Measurements from ENCODE around the gene ATG2B. TPM values are rescaled to one million over a fixed set of nuclear protein-coding genes. Genes with fewer than 3 reads are reported as not detected.

ATG2B gene
- total RNA-seq, 1 experiment from 2014 or later: 60.8 TPM

DNA sequence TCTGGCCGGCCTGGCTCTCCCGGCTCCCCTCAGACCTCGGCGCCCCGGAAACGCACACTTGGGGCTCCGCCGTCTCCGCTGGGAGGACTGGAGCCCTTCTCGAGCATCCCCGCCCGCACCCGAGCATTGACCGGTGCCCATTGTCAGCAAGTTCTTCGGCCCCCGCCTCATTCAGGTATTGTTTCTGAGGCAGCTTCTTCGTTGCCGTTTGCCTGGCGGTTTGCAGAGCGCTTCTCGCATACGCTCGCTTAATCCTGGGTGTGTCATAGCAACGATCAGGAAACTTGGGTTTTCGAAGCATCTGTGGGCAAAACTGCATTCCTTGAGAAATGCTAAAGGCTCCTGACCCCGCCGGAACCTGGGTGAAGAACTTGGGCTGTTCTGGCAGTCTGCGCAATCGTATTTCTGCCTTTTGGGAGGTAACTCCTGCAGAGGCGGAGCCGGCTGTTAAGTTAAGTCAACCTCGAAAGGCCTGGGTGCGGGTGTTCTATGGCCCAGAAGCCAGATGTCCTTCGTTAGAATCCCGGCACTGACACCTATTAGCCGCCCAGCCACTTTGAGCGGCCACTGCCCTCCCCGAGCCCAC lies 703 bp upstream of the ATG2B start:
- Histone ChIP-seq H3K9me3 (ENCODE audit: low read length) (no peaks in the 10 kb centered on the region), H3K27me3 (ENCODE audit: low read length) (no peaks in the 10 kb centered on the region), H3K36me3 (ENCODE audit: insufficient read depth, low read length) (peaks cover 5% of the 10 kb centered on the region; the same call in 1 of the 2 replicates), H3K9me2 (replicated peaks; ENCODE audit: insufficient read depth, low read length) (no peaks in the 10 kb centered on the region), H3K4me2 (ENCODE audit: low read depth, low read length, poor library complexity, severe bottlenecking) (peak overlapping the region; percentile 78), H3K4me3 (ENCODE audit: low read length) (peak overlapping the region; percentile 72), H3K4me1 (ENCODE audit: low read length) (peaks cover 35% of the 10 kb centered on the region), H2AFZ (ENCODE audit: low read length) (peak overlapping the region; percentile 19; the same call in 1 of the 2 replicates), H3K9ac (ENCODE audit: low read length) (peak overlapping the region; percentile 83), H3K79me2 (ENCODE audit: low read length) (peaks cover 94% of the 10 kb centered on the region), H4K20me1 (ENCODE audit: insufficient read depth, low read depth, low read length) (peaks cover 10% of the 10 kb centered on the region), H3K27ac (ENCODE audit: low read length) (peak overlapping the region; percentile 49)
- DNase-seq: peak; percentile 89

- Histone ChIP-seq H3K4me1 (ENCODE audit: low read length) (peaks cover 35% of the 10 kb centered on the region), H3K27me3 (ENCODE audit: low read length) (no peaks in the 10 kb centered on the region), H4K20me1 (ENCODE audit: insufficient read depth, low read depth, low read length) (peaks cover 10% of the 10 kb centered on the region), H3K9ac (ENCODE audit: low read length) (peak overlapping the region; percentile 87), H3K36me3 (ENCODE audit: insufficient read depth, low read length) (peaks cover 5% of the 10 kb centered on the region; the same call in 1 of the 2 replicates), H3K4me3 (ENCODE audit: low read length) (peak overlapping the region; percentile 72), H3K79me2 (ENCODE audit: low read length) (peaks cover 94% of the 10 kb centered on the region), H2AFZ (ENCODE audit: low read length) (peak overlapping the region; percentile 70), H3K9me2 (replicated peaks; ENCODE audit: insufficient read depth, low read length) (no peaks in the 10 kb centered on the region), H3K9me3 (ENCODE audit: low read length) (no peaks in the 10 kb centered on the region), H3K27ac (ENCODE audit: low read length) (peak overlapping the region; percentile 55), H3K4me2 (ENCODE audit: low read depth, low read length, poor library complexity, severe bottlenecking) (peak overlapping the region; percentile 88)
- peak; percentile 94 for DNase-seq
These were observed 823 bp downstream of the ATG2B start for GRCh38 chr14:96362071-96362964.

GRCh38 chr14:96359959-96360358 lies 3.2 kb downstream of the ATG2B start:
- Histone ChIP-seq H3K79me2 (ENCODE audit: low read length) (peaks cover 96% of the 10 kb centered on the region), H3K9me3 (ENCODE audit: low read length) (no peaks in the 10 kb centered on the region), H3K9me2 (replicated peaks; ENCODE audit: insufficient read depth, low read length) (no peaks in the 10 kb centered on the region), H3K4me2 (ENCODE audit: low read depth, low read length, poor library complexity, severe bottlenecking) (peak overlapping the region; percentile 88), H3K4me3 (ENCODE audit: low read length) (peak overlapping the region; percentile 72), H4K20me1 (ENCODE audit: insufficient read depth, low read depth, low read length) (peaks cover 8% of the 10 kb centered on the region), H3K27me3 (ENCODE audit: low read length) (no peaks in the 10 kb centered on the region), H3K4me1 (ENCODE audit: low read length) (peaks cover 33% of the 10 kb centered on the region), H3K9ac (ENCODE audit: low read length) (no peak overlapping the region), H3K36me3 (ENCODE audit: insufficient read depth, low read length) (peaks cover 11% of the 10 kb centered on the region; the same call in 1 of the 2 replicates), H2AFZ (ENCODE audit: low read length) (no peak overlapping the region), H3K27ac (ENCODE audit: low read length) (0 out of 2 replicates have a peak overlapping the region, but pooled peaks have one; percentile 2)
- no peak for DNase-seq

GRCh38 chr14:96357216-96357615 lies 5.9 kb downstream of the ATG2B start:
- no peaks in the 10 kb centered on the region; the same call in 1 of the 2 replicates for H3K9me3 ChIP-seq (ENCODE audit: low read length)
- no peak overlapping the region for H2AFZ ChIP-seq (ENCODE audit: low read length)
- H3K4me2 ChIP-seq (ENCODE audit: low read depth, low read length, poor library complexity, severe bottlenecking): no peak overlapping the region

DNA sequence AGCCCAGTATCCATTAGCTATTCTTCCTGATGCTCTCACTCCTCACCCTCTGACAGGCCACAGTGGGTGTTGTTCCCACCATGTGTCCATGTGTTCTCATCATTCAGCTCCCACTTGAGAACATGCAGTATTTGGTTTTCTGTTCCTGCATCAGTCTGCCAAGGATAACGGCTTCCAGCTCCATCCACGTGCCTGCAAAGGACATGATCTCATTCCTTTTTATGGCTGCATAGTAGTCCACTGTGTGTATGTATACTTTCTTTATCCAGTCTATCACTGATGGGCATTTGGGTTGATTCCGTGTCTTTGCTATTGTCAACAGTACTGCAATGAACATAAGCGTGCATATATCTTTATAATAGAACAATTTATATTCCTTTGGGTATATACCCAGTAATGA lies 8.9 kb downstream of the ATG2B start:
- Histone ChIP-seq H3K4me1 (ENCODE audit: low read length) (peaks cover 10% of the 10 kb centered on the region; the same call in 1 of the 2 replicates), H3K79me2 (ENCODE audit: low read length) (peaks cover 93% of the 10 kb centered on the region), H4K20me1 (ENCODE audit: insufficient read depth, low read depth, low read length) (no peaks in the 10 kb centered on the region), H3K9me2 (replicated peaks; ENCODE audit: insufficient read depth, low read length) (no peaks in the 10 kb centered on the region), H3K4me2 (ENCODE audit: low read depth, low read length, poor library complexity, severe bottlenecking) (no peak overlapping the region), H3K27ac (ENCODE audit: low read length) (no peak overlapping the region), H3K4me3 (ENCODE audit: low read length) (no peak overlapping the region), H3K27me3 (ENCODE audit: low read length) (no peaks in the 10 kb centered on the region), H3K9ac (ENCODE audit: low read length) (no peak overlapping the region), H3K36me3 (ENCODE audit: insufficient read depth, low read length) (peaks cover 8% of the 10 kb centered on the region; the same call in 1 of the 2 replicates), H3K9me3 (ENCODE audit: low read length) (no peaks in the 10 kb centered on the region; the same call in 1 of the 2 replicates), H2AFZ (ENCODE audit: low read length) (no peak overlapping the region)
- DNase-seq: no peak

More at GRCh38 chr14:96357216-96357615, 5.9 kb downstream of the ATG2B start:
- no peak overlapping the region for H3K4me3 ChIP-seq (ENCODE audit: low read length)
- no peaks in the 10 kb centered on the region for H4K20me1 ChIP-seq (ENCODE audit: insufficient read depth, low read depth, low read length)
- peaks cover 8% of the 10 kb centered on the region; the same call in 1 of the 2 replicates for H3K36me3 ChIP-seq (ENCODE audit: insufficient read depth, low read length)
- H3K4me1 ChIP-seq (ENCODE audit: low read length): peaks cover 25% of the 10 kb centered on the region
- H3K27ac ChIP-seq (ENCODE audit: low read length): no peak overlapping the region
- H3K9ac ChIP-seq (ENCODE audit: low read length): no peak overlapping the region
- DNase-seq: no peak
- H3K27me3 ChIP-seq (ENCODE audit: low read length): no peaks in the 10 kb centered on the region
- H3K9me2 ChIP-seq (replicated peaks; ENCODE audit: insufficient read depth, low read length): no peaks in the 10 kb centered on the region
- peaks cover 94% of the 10 kb centered on the region for H3K79me2 ChIP-seq (ENCODE audit: low read length)

- no peak overlapping the region for H3K27ac ChIP-seq (ENCODE audit: low read length)
- H3K79me2 ChIP-seq (ENCODE audit: low read length): peaks cover 93% of the 10 kb centered on the region
- H3K4me3 ChIP-seq (ENCODE audit: low read length): no peak overlapping the region
- DNase-seq: no peak
- H3K9me3 ChIP-seq (ENCODE audit: low read length): no peaks in the 10 kb centered on the region; the same call in 1 of the 2 replicates
- no peaks in the 10 kb centered on the region for H4K20me1 ChIP-seq (ENCODE audit: insufficient read depth, low read depth, low read length)
- peaks cover 11% of the 10 kb centered on the region; the same call in 1 of the 2 replicates for H3K4me1 ChIP-seq (ENCODE audit: low read length)
- H3K4me2 ChIP-seq (ENCODE audit: low read depth, low read length, poor library complexity, severe bottlenecking): no peak overlapping the region
- no peaks in the 10 kb centered on the region for H3K9me2 ChIP-seq (replicated peaks; ENCODE audit: insufficient read depth, low read length)
- no peak overlapping the region for H3K9ac ChIP-seq (ENCODE audit: low read length)
- peaks cover 8% of the 10 kb centered on the region; the same call in 1 of the 2 replicates for H3K36me3 ChIP-seq (ENCODE audit: insufficient read depth, low read length)
- no peak overlapping the region for H2AFZ ChIP-seq (ENCODE audit: low read length)
- no peaks in the 10 kb centered on the region for H3K27me3 ChIP-seq (ENCODE audit: low read length)
These were observed 10.4 kb downstream of the ATG2B start for GRCh38 chr14:96352708-96353107.

- H3K4me3 ChIP-seq (ENCODE audit: low read length): no peak overlapping the region
- H2AFZ ChIP-seq (ENCODE audit: low read length): no peak overlapping the region
- peaks cover 11% of the 10 kb centered on the region; the same call in 1 of the 2 replicates for H3K4me1 ChIP-seq (ENCODE audit: low read length)
- H3K9me3 ChIP-seq (ENCODE audit: low read length): no peaks in the 10 kb centered on the region; the same call in 1 of the 2 replicates
- H3K27me3 ChIP-seq (ENCODE audit: low read length): no peaks in the 10 kb centered on the region
- no peak overlapping the region for H3K27ac ChIP-seq (ENCODE audit: low read length)
- H4K20me1 ChIP-seq (ENCODE audit: insufficient read depth, low read depth, low read length): no peaks in the 10 kb centered on the region
- no peak overlapping the region for H3K9ac ChIP-seq (ENCODE audit: low read length)
- H3K36me3 ChIP-seq (ENCODE audit: insufficient read depth, low read length): peaks cover 8% of the 10 kb centered on the region; the same call in 1 of the 2 replicates
- peaks cover 93% of the 10 kb centered on the region for H3K79me2 ChIP-seq (ENCODE audit: low read length)
- H3K4me2 ChIP-seq (ENCODE audit: low read depth, low read length, poor library complexity, severe bottlenecking): no peak overlapping the region
- DNase-seq: no peak
- no peaks in the 10 kb centered on the region for H3K9me2 ChIP-seq (replicated peaks; ENCODE audit: insufficient read depth, low read length)
These were observed 11.2 kb downstream of the ATG2B start for GRCh38 chr14:96351986-96352385.
